ENCODE data around the gene LIPJ. TPM values are rescaled to one million over a fixed set of nuclear protein-coding genes. Genes with fewer than 3 reads are reported as not detected.
A peak's percentile ranks its signal among the peaks of the same experiment; 100 is the strongest.

Gene LIPJ
- total RNA-seq, 1 donor from 2014 or later: not detected

- DNase-seq (ENCODE audit: low spot score, unreplicated experiment): no peak
- no peaks in the 10 kb centered on the region for H3K27me3 Mint-ChIP-seq
- H3K4me3 Mint-ChIP-seq (ENCODE audit: low read depth): no peak overlapping the region
- no peaks in the 10 kb centered on the region for H3K9me3 Mint-ChIP-seq (ENCODE audit: low read depth)
- H3K4me1 Mint-ChIP-seq (ENCODE audit: low read depth): peaks cover 4% of the 10 kb centered on the region
- H3K27ac Mint-ChIP-seq: no peak overlapping the region
- H3K36me3 Mint-ChIP-seq (ENCODE audit: insufficient read depth): no peaks in the 10 kb centered on the region
- TF ChIP-seq, protein P1, sequence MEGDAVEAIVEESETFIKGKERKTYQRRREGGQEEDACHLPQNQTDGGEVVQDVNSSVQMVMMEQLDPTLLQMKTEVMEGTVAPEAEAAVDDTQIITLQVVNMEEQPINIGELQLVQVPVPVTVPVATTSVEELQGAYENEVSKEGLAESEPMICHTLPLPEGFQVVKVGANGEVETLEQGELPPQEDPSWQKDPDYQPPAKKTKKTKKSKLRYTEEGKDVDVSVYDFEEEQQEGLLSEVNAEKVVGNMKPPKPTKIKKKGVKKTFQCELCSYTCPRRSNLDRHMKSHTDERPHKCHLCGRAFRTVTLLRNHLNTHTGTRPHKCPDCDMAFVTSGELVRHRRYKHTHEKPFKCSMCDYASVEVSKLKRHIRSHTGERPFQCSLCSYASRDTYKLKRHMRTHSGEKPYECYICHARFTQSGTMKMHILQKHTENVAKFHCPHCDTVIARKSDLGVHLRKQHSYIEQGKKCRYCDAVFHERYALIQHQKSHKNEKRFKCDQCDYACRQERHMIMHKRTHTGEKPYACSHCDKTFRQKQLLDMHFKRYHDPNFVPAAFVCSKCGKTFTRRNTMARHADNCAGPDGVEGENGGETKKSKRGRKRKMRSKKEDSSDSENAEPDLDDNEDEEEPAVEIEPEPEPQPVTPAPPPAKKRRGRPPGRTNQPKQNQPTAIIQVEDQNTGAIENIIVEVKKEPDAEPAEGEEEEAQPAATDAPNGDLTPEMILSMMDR (IDR thresholded peaks at IDR 0.05; ENCODE audit: unreplicated experiment): peak; percentile 50
These were observed 21.5 kb upstream of the LIPJ start for GRCh38 chr10:88565072-88565471.

DNA sequence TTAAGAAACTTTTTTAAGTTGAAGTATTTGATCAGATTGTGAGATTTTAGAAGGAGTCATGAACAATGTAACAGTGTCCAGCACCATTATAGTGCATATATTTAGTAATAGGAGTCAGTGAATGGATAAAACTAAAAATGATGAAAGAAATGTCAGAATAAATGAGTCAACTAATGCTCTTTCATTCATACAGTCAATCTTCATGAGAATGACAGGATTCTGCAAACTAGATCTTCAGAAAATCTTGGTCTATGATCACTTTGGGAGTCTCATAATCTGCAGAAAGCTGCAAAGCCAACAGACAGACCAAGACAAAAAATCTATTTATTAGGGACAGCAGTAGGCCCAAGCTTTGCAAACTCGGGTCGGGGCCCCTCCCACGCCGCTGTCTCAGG, 4.2 kb upstream of the LIPJ start:
- peaks cover 11% of the 10 kb centered on the region for H3K27me3 Mint-ChIP-seq
- H3K9me3 Mint-ChIP-seq (ENCODE audit: low read depth): peaks cover 7% of the 10 kb centered on the region
- no peak for DNase-seq (ENCODE audit: low spot score, unreplicated experiment)
- H3K27ac Mint-ChIP-seq: no peak overlapping the region
- TF ChIP-seq, protein P1 (IDR thresholded peaks at IDR 0.05; ENCODE audit: unreplicated experiment): no peak
- H3K36me3 Mint-ChIP-seq (ENCODE audit: insufficient read depth): no peaks in the 10 kb centered on the region
- H3K4me3 Mint-ChIP-seq (ENCODE audit: low read depth): peak overlapping the region; percentile 86
- H3K4me1 Mint-ChIP-seq (ENCODE audit: low read depth): peaks cover 2% of the 10 kb centered on the region

- peak within 1 kb of the TSS; percentile 86 for H3K4me3 Mint-ChIP-seq (ENCODE audit: low read depth)
- H3K9me3 Mint-ChIP-seq (ENCODE audit: low read depth): peaks cover 7% of the 10 kb centered on the region
- H3K27ac Mint-ChIP-seq: peak within 1 kb of the TSS; percentile 97
- peak; percentile 58 for DNase-seq (ENCODE audit: low spot score, unreplicated experiment)
- H3K27me3 Mint-ChIP-seq: peaks cover 11% of the 10 kb centered on the region
- H3K4me1 Mint-ChIP-seq (ENCODE audit: low read depth): peaks cover 2% of the 10 kb centered on the region
- H3K36me3 Mint-ChIP-seq (ENCODE audit: insufficient read depth): no peaks in the 10 kb centered on the region
- TF ChIP-seq, protein P1 (IDR thresholded peaks at IDR 0.05; ENCODE audit: unreplicated experiment): peak; percentile 86
These were observed 3.6 kb upstream of the LIPJ start, which contains the start of gene RNLS for GRCh38 chr10:88582806-88583583. RNLS (minus strand) TSS chr10:88583318.

GRCh38 chr10:88583584-88583957, 3.0 kb upstream of the LIPJ start:
- Mint-ChIP-seq H3K4me1 (ENCODE audit: low read depth) (peaks cover 2% of the 10 kb centered on the region), H3K4me3 (ENCODE audit: low read depth) (peak overlapping the region; percentile 86), H3K9me3 (ENCODE audit: low read depth) (peaks cover 7% of the 10 kb centered on the region), H3K27me3 (peaks cover 11% of the 10 kb centered on the region), H3K27ac (peak overlapping the region; percentile 97), H3K36me3 (ENCODE audit: insufficient read depth) (no peaks in the 10 kb centered on the region)
- no peak for DNase-seq (ENCODE audit: low spot score, unreplicated experiment)
- TF ChIP-seq, protein P1 (IDR thresholded peaks at IDR 0.05; ENCODE audit: unreplicated experiment): no peak

GRCh38 chr10:88592381-88592780, 5.8 kb downstream of the LIPJ start:
- TF ChIP-seq, protein P1 (IDR thresholded peaks at IDR 0.05; ENCODE audit: unreplicated experiment): no peak
- DNase-seq (ENCODE audit: low spot score, unreplicated experiment): no peak
- no peak overlapping the region for H3K4me3 Mint-ChIP-seq (ENCODE audit: low read depth)
- no peaks in the 10 kb centered on the region for H3K4me1 Mint-ChIP-seq (ENCODE audit: low read depth)
- H3K27me3 Mint-ChIP-seq: peaks cover 3% of the 10 kb centered on the region
- no peak overlapping the region for H3K27ac Mint-ChIP-seq
- H3K9me3 Mint-ChIP-seq (ENCODE audit: low read depth): no peaks in the 10 kb centered on the region
- H3K36me3 Mint-ChIP-seq (ENCODE audit: insufficient read depth): no peaks in the 10 kb centered on the region
